NCI-H1417 treated with DMSO at 0.1 percent for 48 hours (cell line): ENCODE results near the gene SLC39A9.

Experiments
- DNase-seq: peaks from one replicate; lab custom pipeline; 2025; lab: John Stamatoyannopoulos, UW

SLC39A9 gene

GRCh38 chr14:69500096-69500495 lies 101.6 kb downstream of the SLC39A9 start:
- no peak for DNase-seq

- no peak for DNase-seq
Observed at GRCh38 chr14:69500736-69501135, 102.2 kb downstream of the SLC39A9 start.

GRCh38 chr14:69501423-69501838 lies 102.9 kb downstream of the SLC39A9 start:
- DNase-seq, result no peak

DNA sequence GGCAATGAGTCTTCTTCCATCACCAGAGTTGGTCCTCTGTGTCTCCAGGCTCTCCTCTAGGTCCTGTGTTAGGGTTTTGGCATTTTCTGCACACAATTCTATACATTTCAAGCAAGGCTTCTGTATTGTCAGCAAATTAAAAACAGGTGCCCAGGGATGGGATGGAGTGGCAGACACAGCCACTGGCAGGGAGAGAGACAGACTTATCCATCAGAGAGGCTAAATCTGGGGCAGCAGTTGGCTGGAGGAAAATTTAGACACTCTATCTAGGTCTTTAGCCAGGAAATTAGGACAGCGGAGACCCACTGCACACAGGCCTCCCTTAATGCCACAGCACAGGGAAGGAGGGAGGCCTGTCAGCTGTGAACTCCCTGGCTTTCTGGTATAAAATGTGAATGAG lies 106.3 kb downstream of the SLC39A9 start:
- DNase-seq, result no peak

GRCh38 chr14:69505338-69506240 lies 107.1 kb downstream of the SLC39A9 start:
- no peak for DNase-seq

- DNase-seq, result no peak
Observed at GRCh38 chr14:69506241-69506595, 107.7 kb downstream of the SLC39A9 start.
